Keratinocyte (primary cell): ENCODE data around the gene TMEM208. TPM values are rescaled to one million over a fixed set of nuclear protein-coding genes. Genes with fewer than 3 reads are reported as not detected.

Source experiments
- DNase-seq: peaks from one replicate; pipeline ENCODE4 v3.0.0-alpha.2; 2011; ENCODE audit warnings: low read depth, missing footprints, low spot score
- FAIRE-seq: peaks from 2 replicates; lab custom pipeline; 2011; peaks lifted over from hg19 to GRCh38; lab: Jason Lieb, UNC
- H2AFZ ChIP-seq: 2 replicates; pipeline ENCODE4 v1.6.0; 2012; ENCODE audit warnings: low read length, control low read depth, inconsistent platforms; ENCODE audit not compliant: control insufficient read depth
- H3K27ac ChIP-seq: 2 replicates; pipeline ENCODE4 v1.5.1; 2011; ENCODE audit warnings: low read length; ENCODE audit not compliant: control insufficient read depth, insufficient read depth
- H3K27me3 ChIP-seq: 3 replicates; pipeline ENCODE4 v1.6.0; 2011; ENCODE audit warnings: low read length; ENCODE audit not compliant: control insufficient read depth, insufficient read depth; ENCODE audit errors: extremely low read depth
- H3K36me3 ChIP-seq, 2 experiments: 2 replicates in 1 of 2; 3 replicates in 1 of 2; pipeline ENCODE4 v1.5.1; 2011; ENCODE audit warnings: low read length in 2 of 2, mild to moderate bottlenecking in 1 of 2; ENCODE audit not compliant: control insufficient read depth in 2 of 2, insufficient read depth in 2 of 2; ENCODE audit errors: extremely low read depth in 1 of 2
- H3K4me1 ChIP-seq: 3 replicates; pipeline ENCODE4 v1.5.1; 2011; ENCODE audit warnings: low read length; ENCODE audit not compliant: control insufficient read depth, insufficient read depth; ENCODE audit errors: extremely low read depth
- H3K4me2 ChIP-seq: 3 replicates; pipeline ENCODE4 v1.6.0; 2011; ENCODE audit warnings: low read depth, low read length; ENCODE audit not compliant: control insufficient read depth, insufficient read depth; ENCODE audit errors: extremely low read depth
- H3K4me3 ChIP-seq, 3 experiments: fragments of 200-600 bp in 1 of 3; sonication (generic) in 1 of 3; 2 replicates in 2 of 3; 3 replicates in 1 of 3; pipeline ENCODE4 v1.5.1; 2011 to 2016; ENCODE audit warnings: low read length in 3 of 3, mild to moderate bottlenecking in 3 of 3, control low read depth in 2 of 3, inconsistent platforms in 1 of 3, low read depth in 1 of 3, mixed read lengths in 1 of 3, mixed run types in 1 of 3, moderate library complexity in 1 of 3; ENCODE audit not compliant: control insufficient read depth in 2 of 3, insufficient read depth in 2 of 3; ENCODE audit errors: extremely low read depth in 1 of 3
- H3K79me2 ChIP-seq: 2 replicates; pipeline ENCODE4 v1.6.0; 2012; ENCODE audit warnings: low read length; ENCODE audit not compliant: control insufficient read depth, insufficient read depth
- H3K9ac ChIP-seq: 3 replicates; pipeline ENCODE4 v1.6.0; 2011; ENCODE audit warnings: low read length; ENCODE audit not compliant: control insufficient read depth, insufficient read depth; ENCODE audit errors: extremely low read depth
- H3K9me1 ChIP-seq: 3 replicates; pipeline ENCODE4 v1.6.0; 2011; ENCODE audit warnings: low read length; ENCODE audit not compliant: control insufficient read depth, insufficient read depth; ENCODE audit errors: extremely low read depth
- H3K9me3 ChIP-seq: 2 replicates; pipeline ENCODE4 v1.5.1; 2012; ENCODE audit warnings: low read depth, low read length; ENCODE audit not compliant: control insufficient read depth
- H4K20me1 ChIP-seq: 3 replicates; pipeline ENCODE4 v1.6.0; 2011; ENCODE audit warnings: low read length; ENCODE audit not compliant: control insufficient read depth, insufficient read depth; ENCODE audit errors: extremely low read depth
- EZH2 ChIP-seq: IDR thresholded peaks from one replicate; pipeline ENCODE4 v1.6.1; 2012; ENCODE audit warnings: inconsistent platforms, mild to moderate bottlenecking, low read length, moderate library complexity
- dilution Hi-C: fragments of 300-500 bp; cut with MboI; formaldehyde crosslinking; loops from one replicate; pipeline ENCODE4 v1.7.0; 2020; ENCODE audit warnings: low sequenced_read_pairs; ENCODE audit not compliant: extremely low pct_ligation_motif_present
- polyA plus RNA-seq, 5 experiments: library from polyadenylated mRNA; depleted of rRNA in 3 of 5; stranded (reverse) in 3 of 5; stranded (forward) in 1 of 5; unstranded in 1 of 5; fragments of >200 nt; gene quantifications; 1 replicate in 1 of 5; 2 replicates in 3 of 5; 3 replicates in 1 of 5; pipeline versions ENCODE4 v1.2.1 to v1.2.3, GENCODE V29; 2011 to 2012; ENCODE audit warnings: missing spikeins in 2 of 5, low read depth in 1 of 5, low replicate concordance in 1 of 5
- TF ChIP-seq, protein P1 (sequence below), 3 experiments: IDR thresholded peaks in 1 of 3; conservative IDR thresholded peaks in 1 of 3; optimal IDR thresholded peaks in 1 of 3; 2 replicates in 2 of 3; 3 replicates in 1 of 3; pipeline versions ENCODE3 to v1.5.1; 2011; ENCODE audit warnings: low read length in 3 of 3, mild to moderate bottlenecking in 3 of 3, moderate library complexity in 2 of 3, control low read depth in 1 of 3, inconsistent platforms in 1 of 3; ENCODE audit not compliant: insufficient read depth in 2 of 3; ENCODE audit errors: extremely low read depth in 1 of 3

TMEM208 gene
- polyA plus RNA-seq, 1 donor (not counting 4 experiments of a cell fraction or from before 2014, with no cell fraction given): 44.9 TPM

DNA sequence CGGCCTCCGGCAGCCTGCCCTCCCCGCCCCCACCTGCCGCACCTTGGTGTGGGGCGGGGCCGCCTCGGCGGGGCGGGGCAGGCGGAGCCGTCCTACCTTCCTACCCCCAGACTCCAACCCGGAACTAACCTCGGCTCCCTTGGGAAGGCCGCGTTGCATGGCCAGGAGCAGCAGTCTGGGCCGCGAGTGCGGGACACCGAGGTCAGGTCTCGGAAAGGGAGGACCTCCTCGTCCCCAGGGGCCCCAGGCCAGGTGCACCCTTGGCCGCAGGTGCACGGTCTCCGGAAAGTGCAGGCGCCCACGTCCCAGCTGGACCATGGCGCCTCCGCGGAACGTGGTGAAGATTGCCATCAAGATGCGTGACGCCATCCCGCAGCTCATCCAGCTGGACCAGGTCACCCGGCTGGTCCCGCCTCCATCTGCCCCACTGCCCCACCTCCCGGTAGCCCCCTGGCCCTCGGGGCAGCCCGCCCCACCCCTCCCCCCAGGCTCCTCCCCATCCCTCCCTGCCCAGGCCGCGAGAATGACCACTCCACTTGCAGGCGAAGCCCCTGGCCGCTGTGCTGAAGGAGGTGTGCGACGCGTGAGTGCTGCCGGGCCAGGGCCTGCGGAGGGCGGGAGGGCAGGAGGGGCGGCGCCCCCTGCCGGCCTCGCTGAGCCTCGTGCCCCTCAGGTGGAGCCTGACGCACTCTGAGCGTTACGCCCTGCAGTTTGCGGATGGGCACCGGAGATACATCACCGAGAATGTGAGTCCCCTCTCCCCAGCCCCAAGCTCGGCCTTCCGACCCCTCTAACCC is 27.7 kb upstream of the TMEM208 start, which contains the start of gene ELMO3:
ELMO3 (plus strand) TSS at position 121 of the 797 bp plus-strand sequence; CDS start at position 317, 196 bp downstream.
- peak within 1 kb of the TSS; percentile 47 for H3K27ac ChIP-seq
- dilution Hi-C loops: no loop called here
- H3K36me3 ChIP-seq: peaks cover 41% of the 10 kb centered on the region in 2 experiments

DNA sequence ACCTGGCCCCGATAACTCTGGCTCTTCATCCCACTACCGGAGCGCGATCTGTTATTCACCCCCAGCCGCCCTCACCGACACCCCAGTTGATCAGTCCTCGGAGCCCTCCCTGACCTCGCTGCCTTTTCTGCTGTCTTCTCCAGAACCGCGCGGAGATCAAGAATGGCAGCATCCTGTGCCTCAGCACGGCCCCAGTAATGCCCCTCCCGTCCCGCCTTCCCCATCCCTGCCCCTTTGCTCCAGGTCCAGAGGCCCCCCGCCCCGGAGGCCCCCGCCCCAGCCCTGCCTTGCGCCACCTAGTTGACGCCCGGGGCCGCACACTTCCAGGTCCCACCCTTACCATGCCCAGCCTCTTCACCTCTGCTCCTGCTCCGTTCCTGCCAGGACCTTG is 27.1 kb upstream of the TMEM208 start:
- FAIRE-seq (no peak), DNase-seq (no peak)
- no peak for TF ChIP-seq EZH2
- TF ChIP-seq, protein P1, sequence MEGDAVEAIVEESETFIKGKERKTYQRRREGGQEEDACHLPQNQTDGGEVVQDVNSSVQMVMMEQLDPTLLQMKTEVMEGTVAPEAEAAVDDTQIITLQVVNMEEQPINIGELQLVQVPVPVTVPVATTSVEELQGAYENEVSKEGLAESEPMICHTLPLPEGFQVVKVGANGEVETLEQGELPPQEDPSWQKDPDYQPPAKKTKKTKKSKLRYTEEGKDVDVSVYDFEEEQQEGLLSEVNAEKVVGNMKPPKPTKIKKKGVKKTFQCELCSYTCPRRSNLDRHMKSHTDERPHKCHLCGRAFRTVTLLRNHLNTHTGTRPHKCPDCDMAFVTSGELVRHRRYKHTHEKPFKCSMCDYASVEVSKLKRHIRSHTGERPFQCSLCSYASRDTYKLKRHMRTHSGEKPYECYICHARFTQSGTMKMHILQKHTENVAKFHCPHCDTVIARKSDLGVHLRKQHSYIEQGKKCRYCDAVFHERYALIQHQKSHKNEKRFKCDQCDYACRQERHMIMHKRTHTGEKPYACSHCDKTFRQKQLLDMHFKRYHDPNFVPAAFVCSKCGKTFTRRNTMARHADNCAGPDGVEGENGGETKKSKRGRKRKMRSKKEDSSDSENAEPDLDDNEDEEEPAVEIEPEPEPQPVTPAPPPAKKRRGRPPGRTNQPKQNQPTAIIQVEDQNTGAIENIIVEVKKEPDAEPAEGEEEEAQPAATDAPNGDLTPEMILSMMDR (optimal IDR thresholded peaks at IDR 0.05 in 1 of 3, IDR thresholded peaks at IDR 0.05 in 1 of 3, conservative IDR thresholded peaks at IDR 0.05 in 1 of 3; ENCODE audit: extremely low read depth in 1 of 3, insufficient read depth in 2 of 3, low read length in 3 of 3): peak in 2 of 3 experiments; percentile 19 to 61
- Histone ChIP-seq H3K27ac (no peak overlapping the region), H3K36me3 (peaks cover 37 to 39% of the 10 kb centered on the region in 2 experiments), H3K79me2 (peaks cover 25% of the 10 kb centered on the region), H2AFZ (no peak overlapping the region), H3K9me1 (peaks cover 2% of the 10 kb centered on the region), H3K9ac (peak overlapping the region; percentile 72), H4K20me1 (no peaks in the 10 kb centered on the region), H3K4me2 (peak overlapping the region; percentile 86), H3K4me1 (peaks cover 18% of the 10 kb centered on the region), H3K27me3 (no peaks in the 10 kb centered on the region), H3K4me3 (peak overlapping the region; percentile 54 to 72 (median 70)), H3K9me3 (no peaks in the 10 kb centered on the region)
- dilution Hi-C loops: no loop called here

More for the DNA sequence above, 27.7 kb upstream of the TMEM208 start, which contains the start of gene ELMO3:
- no peaks in the 10 kb centered on the region for H3K9me3 ChIP-seq
- TF ChIP-seq EZH2: no peak
- TF ChIP-seq, protein P1 (optimal IDR thresholded peaks at IDR 0.05 in 1 of 3, IDR thresholded peaks at IDR 0.05 in 1 of 3, conservative IDR thresholded peaks at IDR 0.05 in 1 of 3; ENCODE audit: extremely low read depth in 1 of 3, insufficient read depth in 2 of 3, low read length in 3 of 3): peak; percentile 62 to 97 (median 83)
- H3K9ac ChIP-seq: peak within 1 kb of the TSS; percentile 72
- peaks cover 18% of the 10 kb centered on the region for H3K4me1 ChIP-seq
- no peak within 1 kb of the TSS for H2AFZ ChIP-seq
- FAIRE-seq: peak; percentile 51
- no peaks in the 10 kb centered on the region for H4K20me1 ChIP-seq
- DNase-seq: no peak
- H3K79me2 ChIP-seq: peaks cover 31% of the 10 kb centered on the region
- H3K9me1 ChIP-seq: peaks cover 2% of the 10 kb centered on the region
- H3K27me3 ChIP-seq: no peaks in the 10 kb centered on the region
- peak within 1 kb of the TSS; percentile 54 to 72 (median 70) for H3K4me3 ChIP-seq
- H3K4me2 ChIP-seq: peak within 1 kb of the TSS; percentile 86
